Hematopoietic multipotent progenitor cell treated with erythropoietin and hydrocortisone succinate and interleukin-3 and kit ligand, for 4 days (in vitro differentiated cells): ENCODE data around the gene BRAT1.
A peak's percentile ranks its signal among the peaks of the same experiment; 100 is the strongest.
"Not testable (repeated sequence)": the region's sequence is repeated elsewhere in the genome, so short reads cannot be mapped to it uniquely, and the experiment has no call there.

Experiments
- DNase-seq: peaks from one replicate; pipeline ENCODE4 v3.0.0-alpha.2; 2015

BRAT1 gene

GRCh38 chr7:2535872-2536627 lies 19.3 kb downstream of the BRAT1 start:
- DNase-seq = not testable (repeated sequence)

GRCh38 chr7:2534214-2534613 lies 21.1 kb downstream of the BRAT1 start:
- DNase-seq = not testable (repeated sequence)

GRCh38 chr7:2533566-2533965 lies 21.8 kb downstream of the BRAT1 start:
- DNase-seq = not testable (repeated sequence)

- not testable (repeated sequence) for DNase-seq
These were observed 22.5 kb downstream of the BRAT1 start for GRCh38 chr7:2532816-2533215.

DNA sequence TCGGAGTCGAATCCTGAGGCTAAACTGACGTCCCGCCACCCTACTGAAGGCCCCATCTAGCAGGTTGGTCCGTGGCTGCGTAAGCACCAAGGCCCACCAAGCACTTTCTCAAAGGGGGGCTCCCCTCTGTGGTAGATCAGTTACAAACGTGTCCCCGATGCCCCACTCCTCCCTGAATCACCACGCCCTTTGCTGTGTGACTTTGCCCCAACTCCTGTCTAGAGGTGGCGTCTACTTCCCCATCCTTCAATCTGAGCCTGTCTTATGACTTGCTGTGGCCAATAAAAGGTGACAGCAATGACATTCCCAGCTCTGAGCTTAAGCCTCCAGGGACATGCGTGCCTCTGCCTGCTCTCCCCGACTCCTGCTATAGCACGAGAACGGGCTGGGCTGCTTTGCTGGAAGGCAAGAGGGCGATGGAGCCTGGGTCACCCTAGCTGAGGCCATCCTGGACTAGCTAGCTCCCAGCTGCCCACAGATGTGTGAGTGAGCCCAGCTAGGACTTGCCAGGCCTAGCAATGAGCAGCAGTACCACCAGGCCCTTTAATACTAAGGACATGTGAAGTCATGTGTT lies 23.0 kb downstream of the BRAT1 start:
- not testable (repeated sequence) for DNase-seq

GRCh38 chr7:2531796-2532110 lies 23.6 kb downstream of the BRAT1 start:
- DNase-seq = not testable (repeated sequence)

DNA sequence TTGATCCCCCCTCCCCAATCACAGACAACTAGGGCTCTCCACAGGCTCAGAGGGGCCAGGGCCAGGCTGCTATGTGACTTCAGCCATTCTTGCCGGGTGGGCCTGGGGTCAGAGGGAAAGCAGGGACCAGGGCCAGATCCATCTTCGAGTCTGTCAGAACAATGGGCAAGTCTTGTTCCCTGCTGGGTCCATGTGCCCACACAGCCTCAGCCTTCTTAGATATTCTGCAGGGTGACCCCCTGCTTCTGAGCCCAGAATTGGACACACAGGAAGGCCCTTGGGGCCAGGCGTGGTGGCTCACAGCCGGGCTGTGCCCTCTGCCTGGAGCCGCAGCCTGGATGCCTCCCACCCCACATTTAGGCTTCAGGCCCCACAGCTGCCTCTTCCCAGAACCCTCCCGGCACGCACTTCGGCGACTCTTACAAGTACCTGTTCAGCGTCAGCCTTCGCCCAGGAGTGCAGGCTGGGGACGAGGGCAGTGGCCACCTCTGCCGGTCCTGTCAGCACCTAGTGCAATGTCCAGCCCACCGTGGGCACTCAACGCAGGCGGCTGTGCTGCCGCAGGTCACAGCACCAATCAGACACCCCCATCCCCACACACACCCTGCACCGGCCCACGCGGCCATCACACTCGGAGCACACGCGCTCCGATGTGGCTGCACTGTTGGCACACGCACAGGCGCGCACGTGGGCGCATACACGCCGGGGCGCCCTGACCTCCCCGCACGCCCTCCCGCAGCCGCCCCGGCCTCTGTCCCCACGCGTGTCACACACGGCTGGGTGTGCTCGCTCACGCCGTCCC lies 24.1 kb downstream of the BRAT1 start:
- not testable (repeated sequence) for DNase-seq

- peak; percentile 91 for DNase-seq
These were observed 25.0 kb downstream of the BRAT1 start for GRCh38 chr7:2530071-2530987.

GRCh38 chr7:2529161-2530070 lies 25.9 kb downstream of the BRAT1 start:
- DNase-seq = peak; percentile 87

GRCh38 chr7:2528481-2529095 lies 26.7 kb downstream of the BRAT1 start:
- no peak for DNase-seq

DNA sequence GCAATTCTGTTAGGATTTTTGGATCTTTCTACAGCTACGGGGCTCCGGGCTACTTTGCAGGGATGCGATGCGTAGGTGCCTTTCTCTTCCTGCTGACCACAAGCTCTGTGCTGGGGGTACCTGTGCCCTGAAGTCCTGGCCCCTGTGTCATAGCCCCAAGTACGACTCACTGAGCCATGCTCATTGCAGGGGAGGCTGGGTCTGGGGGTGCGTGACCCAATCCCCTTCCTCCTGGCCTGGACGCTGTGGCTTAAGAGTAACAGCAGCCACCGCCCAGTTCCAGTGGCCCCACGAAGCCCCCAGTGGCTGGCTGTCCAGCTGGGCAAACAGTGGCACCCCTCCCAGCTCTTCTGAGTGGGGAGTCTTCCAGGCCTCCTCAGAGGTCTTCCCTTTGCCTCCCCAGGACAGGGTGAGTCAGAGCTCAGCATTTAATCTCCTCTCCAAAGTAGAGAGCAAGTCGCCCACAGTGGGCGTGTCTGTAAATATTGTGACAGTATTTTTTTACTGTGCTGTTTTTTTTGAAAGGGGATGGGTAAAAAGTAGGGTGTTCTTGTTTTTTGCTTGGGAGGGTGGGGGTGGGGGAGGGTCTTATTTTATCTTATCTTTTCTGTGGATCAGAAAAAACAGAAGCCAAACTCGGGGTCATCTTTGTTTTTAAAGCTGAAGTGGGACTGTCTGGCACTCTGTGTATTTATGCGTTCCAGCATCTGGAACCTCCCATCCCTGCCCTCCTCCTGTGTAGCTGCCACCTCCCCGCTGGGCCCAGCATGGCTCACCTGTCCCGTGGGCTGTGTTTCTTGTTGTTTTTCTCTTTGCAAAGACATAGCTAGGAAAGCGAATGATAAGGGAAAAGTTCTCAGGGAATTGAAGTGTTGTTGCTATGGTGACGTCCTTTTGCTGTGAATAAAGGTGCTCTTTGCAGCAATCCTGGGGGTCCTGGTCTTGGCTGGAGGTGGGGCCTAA lies 27.5 kb downstream of the BRAT1 start:
- DNase-seq = peak; percentile 78

DNA sequence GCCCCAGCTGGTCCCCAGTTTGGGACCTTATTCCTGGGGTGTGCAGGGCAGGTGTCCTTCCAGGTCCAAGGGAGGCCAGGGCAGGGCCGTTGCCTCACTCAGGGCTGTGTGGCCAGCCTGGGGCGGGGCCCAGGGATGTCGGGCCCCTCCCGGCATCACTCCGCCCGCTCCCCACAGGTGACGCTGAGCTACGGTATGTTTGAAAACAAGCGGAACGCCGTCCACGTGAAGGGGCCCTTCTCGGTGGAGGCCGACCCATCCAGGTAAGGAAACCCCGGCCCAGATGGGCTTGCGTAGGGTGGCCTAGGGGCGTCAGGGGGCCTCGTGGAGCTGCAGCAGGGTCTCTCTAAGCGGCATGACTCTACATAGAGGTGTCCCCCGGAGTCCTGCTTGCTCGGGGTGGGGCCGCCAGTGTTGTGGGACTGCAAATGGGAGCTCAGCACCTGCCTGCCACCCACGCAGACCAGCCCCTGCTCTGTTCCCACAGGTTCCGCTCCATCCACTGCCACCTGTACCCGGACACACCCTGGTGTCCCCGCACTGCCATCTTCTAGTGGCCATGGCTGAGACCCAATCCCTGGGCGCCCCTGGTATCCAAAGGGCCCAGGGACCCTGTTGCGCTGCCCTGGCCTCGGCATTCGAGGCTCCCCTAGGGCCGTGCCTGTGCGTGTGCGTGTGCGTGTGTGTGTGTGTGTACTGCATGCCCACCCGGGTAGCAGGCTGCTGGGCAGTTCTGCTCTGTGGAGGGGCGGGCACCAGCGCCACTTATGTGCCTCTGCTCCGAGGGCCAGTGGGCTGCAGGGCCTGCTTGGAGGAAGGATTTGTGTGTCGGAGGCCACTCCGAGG lies 28.4 kb downstream of the BRAT1 start:
- no peak for DNase-seq

- peak; percentile 41 for DNase-seq
These were observed 29.4 kb downstream of the BRAT1 start for GRCh38 chr7:2525658-2526630.

DNA sequence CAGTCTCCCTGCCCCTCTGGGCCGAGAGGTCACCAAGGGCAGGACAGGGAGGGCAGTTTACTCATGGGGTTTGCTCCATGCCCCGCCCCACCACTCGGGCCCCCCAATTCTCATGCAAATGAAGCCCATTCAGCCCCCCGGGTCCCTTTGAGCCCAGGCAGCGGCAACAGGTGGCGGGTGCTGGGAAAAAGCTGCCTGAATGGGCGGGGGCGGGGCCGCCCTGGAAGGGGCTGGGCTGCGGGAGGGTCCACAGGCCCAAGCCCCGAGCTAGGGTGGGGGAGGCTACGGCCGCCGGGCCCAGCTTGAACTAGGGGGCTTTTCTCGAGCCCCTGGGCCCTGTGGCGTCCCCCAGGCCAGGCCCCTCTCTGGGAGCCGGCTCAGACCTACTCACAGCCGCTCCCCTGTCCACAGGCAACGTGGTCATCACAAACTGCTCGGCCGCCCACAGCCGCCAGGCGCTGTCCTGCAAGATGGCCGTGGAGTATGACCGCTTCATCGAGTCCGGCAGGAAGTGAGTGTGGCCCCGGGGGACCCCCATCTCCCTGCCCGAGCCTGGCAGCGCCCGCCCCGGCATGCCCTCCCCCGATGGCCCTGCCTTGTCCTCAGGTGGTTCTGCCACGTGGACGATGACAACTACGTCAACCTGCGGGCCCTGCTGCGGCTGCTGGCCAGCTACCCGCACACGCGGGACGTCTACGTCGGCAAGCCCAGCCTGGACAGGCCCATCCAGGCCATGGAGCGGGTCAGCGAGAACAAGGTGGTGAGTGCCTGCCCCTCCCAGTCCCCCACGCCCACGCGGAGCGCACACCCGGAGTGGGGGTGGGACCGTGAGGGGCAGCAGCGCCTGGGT lies 30.3 kb downstream of the BRAT1 start:
- no peak for DNase-seq

DNA sequence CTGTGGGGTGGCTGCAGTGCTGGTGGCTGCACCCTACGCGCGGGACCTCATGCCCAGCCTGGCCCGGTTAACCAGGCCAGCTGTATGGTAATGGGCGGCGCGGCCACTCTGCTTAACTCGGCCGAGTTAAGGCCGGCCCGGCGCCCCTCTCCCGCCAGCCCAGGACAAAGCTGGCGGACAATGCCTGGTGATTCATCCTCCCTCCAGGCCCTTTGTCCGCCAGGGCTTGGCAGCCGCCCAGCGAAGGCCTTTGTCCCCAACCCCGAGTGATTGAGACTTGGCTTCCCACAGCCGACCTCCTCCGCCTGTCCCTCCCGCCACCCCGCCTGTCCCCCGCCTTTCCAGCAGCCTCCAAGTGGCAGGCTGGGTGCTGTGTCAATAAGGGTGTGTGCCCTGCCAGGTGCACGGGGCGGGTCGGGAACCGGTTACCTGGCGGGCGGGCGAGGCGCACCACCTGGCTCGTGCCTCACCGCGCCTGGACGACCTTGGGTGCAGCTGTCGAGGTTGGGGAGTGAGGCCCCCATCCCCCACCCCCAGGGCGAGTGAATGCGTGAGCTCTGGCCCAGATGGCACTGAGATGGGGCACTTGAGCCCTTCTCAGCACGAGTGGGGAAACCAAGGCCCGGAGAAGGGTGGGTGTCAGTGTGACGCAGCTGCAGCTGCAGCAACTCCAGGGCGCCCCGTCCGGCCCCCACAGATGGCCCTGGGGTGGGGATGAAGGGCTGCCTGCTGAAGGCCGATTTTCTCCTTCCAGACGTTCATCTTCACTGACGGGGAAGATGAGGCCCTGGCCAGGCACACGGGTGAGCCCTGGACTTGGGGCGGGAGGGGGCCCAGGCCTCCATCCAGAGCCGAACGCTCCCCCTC lies 31.1 kb downstream of the BRAT1 start:
- DNase-seq = peak; percentile 71

DNA sequence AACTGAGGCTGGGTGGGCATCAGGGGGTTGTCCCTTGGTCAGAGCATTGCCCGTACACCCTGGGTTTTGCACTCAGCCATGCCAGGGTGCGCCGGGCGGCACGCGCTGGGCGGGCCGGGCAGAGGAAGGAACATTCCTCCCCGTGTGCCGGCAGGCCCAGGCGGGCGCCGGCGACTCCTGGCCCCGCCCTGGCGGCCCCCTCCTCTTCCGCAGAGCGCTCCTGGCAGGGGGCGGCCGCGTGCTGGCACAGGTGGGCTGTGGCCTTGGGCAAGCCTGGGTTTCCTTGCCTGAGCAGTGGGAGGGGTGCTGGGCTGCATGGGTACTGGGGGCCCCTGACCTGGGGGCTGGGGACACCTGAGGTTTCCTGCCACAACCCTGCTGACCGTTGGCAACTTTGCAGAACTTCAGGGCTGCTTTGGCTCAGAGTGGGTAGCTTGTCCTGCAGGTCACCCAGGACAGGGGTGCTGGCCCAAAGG lies 31.8 kb downstream of the BRAT1 start:
- DNase-seq = peak; percentile 38
